Activated CD8-positive, alpha-beta memory T cell treated with anti-CD3 and anti-CD28 coated beads for 36 hours (primary cell): Measurements from ENCODE around the gene USB1. TPM values are rescaled to one million over a fixed set of nuclear protein-coding genes. Genes with fewer than 3 reads are reported as not detected.

ENCODE experiments used
- CTCF ChIA-PET: fragments of 350-600 bp; sonication (Branson Sonifier 250); formaldehyde crosslinking; loops from one replicate; lab custom pipeline; 2021; ENCODE audit warnings: antibody characterized with exemption; lab: Charles Lee
- POLR2A ChIA-PET: fragments of 350-600 bp; sonication (Branson Sonifier 250); formaldehyde crosslinking; loops from one replicate; lab custom pipeline; 2021; ENCODE audit warnings: antibody characterized with exemption; lab: Charles Lee
- total RNA-seq, 2 experiments: library from RNA; stranded (reverse); gene quantifications; one replicate each; pipeline ENCODE4 v1.2.3, GENCODE V29; 2021

The USB1 gene
- total RNA-seq, 2 experiments from 2014 or later = 67.7 to 71.0 TPM

GRCh38 chr16:57988929-57989328 lies 12.3 kb upstream of the USB1 start:
- ChIA-PET CTCF (no interaction called here), POLR2A (no interaction called here)

- ChIA-PET CTCF (no interaction called here), POLR2A (no interaction called here)
Measured at GRCh38 chr16:57991551-57992059, 9.6 kb upstream of the USB1 start.

GRCh38 chr16:57992084-57992483 lies 9.1 kb upstream of the USB1 start:
- ChIA-PET CTCF (no interaction called here), POLR2A (no interaction called here)

- ChIA-PET CTCF (interaction anchor here (0.5 to 1.4 kb wide), 3 partner anchors 87 to 1076 kb away, joined by 3 to 4 read pairs (median 4); no protein-coding TSS in a partner anchor), POLR2A (no interaction called here)
Measured at GRCh38 chr16:57993438-57993837, 7.8 kb upstream of the USB1 start.

- CTCF ChIA-PET = interaction anchor here (0.5 to 1.4 kb wide), 3 partner anchors 87 to 1076 kb away, joined by 3 to 4 read pairs (median 4); no protein-coding TSS in a partner anchor
- POLR2A ChIA-PET = no interaction called here
Measured at GRCh38 chr16:57993897-57994296, 7.3 kb upstream of the USB1 start.

- POLR2A ChIA-PET = no interaction called here
- CTCF ChIA-PET = interaction anchor here (0.6 to 1.4 kb wide), 3 partner anchors 88 to 95 kb away, joined by 3 to 4 read pairs (median 3); no protein-coding TSS in a partner anchor
Measured at GRCh38 chr16:57994361-57994760, 6.8 kb upstream of the USB1 start.

GRCh38 chr16:57994778-57995177 lies 6.4 kb upstream of the USB1 start:
- ChIA-PET CTCF (interaction anchor here (0.6 to 1.4 kb wide), 2 partner anchors 88 to 92 kb away, joined by 3 read pairs; no protein-coding TSS in a partner anchor), POLR2A (no interaction called here)

GRCh38 chr16:57995721-57996405 lies 5.3 kb upstream of the USB1 start:
- POLR2A ChIA-PET = no interaction called here
- CTCF ChIA-PET = interaction anchor here (2.1 kb wide), 1 partner anchor 24 kb away, joined by 4 read pairs; no protein-coding TSS in a partner anchor

GRCh38 chr16:57996406-57997175 lies 4.6 kb upstream of the USB1 start:
- CTCF ChIA-PET = interaction anchor here (2.1 kb wide), 1 partner anchor 25 kb away, joined by 4 read pairs; no protein-coding TSS in a partner anchor
- POLR2A ChIA-PET = no interaction called here

- ChIA-PET CTCF (interaction anchor here (2.1 kb wide), 1 partner anchor 25 kb away, joined by 4 read pairs; no protein-coding TSS in a partner anchor), POLR2A (no interaction called here)
Measured at GRCh38 chr16:57997176-57997527, 4.1 kb upstream of the USB1 start.

- POLR2A ChIA-PET = interaction anchor here (1.1 kb wide), 1 partner anchor 13 kb away, joined by 3 read pairs; no protein-coding TSS in a partner anchor
- CTCF ChIA-PET = interaction anchor here (0.7 kb wide), 2 partner anchors 52 to 100 kb away, joined by 3 read pairs; no protein-coding TSS in a partner anchor
Measured at GRCh38 chr16:57997528-57998265, 3.5 kb upstream of the USB1 start.

GRCh38 chr16:57998486-57998885 lies 2.7 kb upstream of the USB1 start:
- ChIA-PET CTCF (interaction anchor here (0.7 to 1.4 kb wide), 5 partner anchors 51 to 294 kb away, joined by 3 read pairs; no protein-coding TSS in a partner anchor), POLR2A (interaction anchor here (0.5 to 1.1 kb wide), 2 partner anchors 13 to 19 kb away, joined by 3 to 8 read pairs; no protein-coding TSS in a partner anchor)

- POLR2A ChIA-PET = interaction anchor here (0.5 to 0.6 kb wide), 2 partner anchors 19 to 26 kb away, joined by 7 to 8 read pairs; no protein-coding TSS in a partner anchor
- CTCF ChIA-PET = interaction anchor here (0.7 to 1.5 kb wide), 4 partner anchors 96 to 295 kb away, joined by 3 to 4 read pairs (median 3); no protein-coding TSS in a partner anchor
Measured at GRCh38 chr16:57998992-57999365, 2.2 kb upstream of the USB1 start.

GRCh38 chr16:57999366-57999970 lies 1.7 kb upstream of the USB1 start:
- ChIA-PET CTCF (interaction anchor here (0.8 to 2.1 kb wide), 7 partner anchors 24 to 422 kb away, joined by 3 to 5 read pairs (median 3); no protein-coding TSS in a partner anchor), POLR2A (interaction anchor here (0.6 to 1.0 kb wide), 2 partner anchors 24 to 25 kb away, joined by 3 to 7 read pairs; no protein-coding TSS in a partner anchor)

GRCh38 chr16:57999971-58000705 lies 1.1 kb upstream of the USB1 start, which contains the start of gene ZNF319:
ZNF319 (minus strand) TSS chr16:58000672; CDS start chr16:57998265, 2,407 bp downstream.
- CTCF ChIA-PET = interaction anchor here (0.6 to 2.1 kb wide), 9 partner anchors 23 to 471 kb away, joined by 3 to 5 read pairs (median 4); no protein-coding TSS in a partner anchor
- POLR2A ChIA-PET = interaction anchor here (1.0 to 1.1 kb wide), 2 partner anchors 15 to 23 kb away, joined by 3 to 4 read pairs; no protein-coding TSS in a partner anchor

GRCh38 chr16:58001781-58002415 lies 691 bp downstream of the USB1 start:
- ChIA-PET CTCF (interaction anchor here (0.9 to 1.3 kb wide), 4 partner anchors 128 to 352 kb away, joined by 3 to 5 read pairs (median 4); partner anchors contain the start of gene CFAP20), POLR2A (no interaction called here)

- ChIA-PET CTCF (no interaction called here), POLR2A (no interaction called here)
Measured at GRCh38 chr16:58002416-58002800, 1.2 kb downstream of the USB1 start.
